ENCODE results near the gene FKBP5.

FKBP5 gene

GRCh38 chr6:35609588-35609987 lies 79.1 kb downstream of the FKBP5 start:
- Histone ChIP-seq H2BK5ac (ENCODE audit: low read length) (no peak overlapping the region), H3K27ac (ENCODE audit: low read depth, low read length) (no peak overlapping the region), H3K4me1 (ENCODE audit: control insufficient read depth, low read depth, low read length) (peaks cover 6% of the 10 kb centered on the region), H3K23ac (ENCODE audit: low read length) (no peak overlapping the region), H3K36me3 (ENCODE audit: control insufficient read depth, insufficient read depth, low read length) (no peaks in the 10 kb centered on the region), H3K79me2 (ENCODE audit: control insufficient read depth, insufficient read depth, low read length) (no peaks in the 10 kb centered on the region), H2AK5ac (ENCODE audit: low read length) (no peak overlapping the region), H3K79me1 (ENCODE audit: low read length) (no peaks in the 10 kb centered on the region), H3K27me3 (ENCODE audit: insufficient read depth, low read length, poor library complexity) (no peaks in the 10 kb centered on the region), H2BK15ac (replicated peaks; ENCODE audit: low read depth) (no peak overlapping the region), H4K8ac (ENCODE audit: low read depth, low read length) (no peak overlapping the region), H3K4me2 (ENCODE audit: low read length) (no peak overlapping the region), H3K56ac (ENCODE audit: low read length) (no peak overlapping the region), H3K9ac (ENCODE audit: low read length) (no peak overlapping the region), H3K18ac (ENCODE audit: low read length) (no peak overlapping the region), H2BK120ac (ENCODE audit: low read depth, low read length) (no peak overlapping the region), H3K4me3 (ENCODE audit: low read length) (no peak overlapping the region), H3K4ac (ENCODE audit: low read depth, low read length) (no peak overlapping the region), H4K5ac (ENCODE audit: low read length) (no peak overlapping the region)
- DNase-seq: no peak
- no CpG with 5 or more reads among the region's 1 CpG for WGBS (ENCODE audit: extremely low coverage, insufficient coverage, low lambda C conversion rate)

DNA sequence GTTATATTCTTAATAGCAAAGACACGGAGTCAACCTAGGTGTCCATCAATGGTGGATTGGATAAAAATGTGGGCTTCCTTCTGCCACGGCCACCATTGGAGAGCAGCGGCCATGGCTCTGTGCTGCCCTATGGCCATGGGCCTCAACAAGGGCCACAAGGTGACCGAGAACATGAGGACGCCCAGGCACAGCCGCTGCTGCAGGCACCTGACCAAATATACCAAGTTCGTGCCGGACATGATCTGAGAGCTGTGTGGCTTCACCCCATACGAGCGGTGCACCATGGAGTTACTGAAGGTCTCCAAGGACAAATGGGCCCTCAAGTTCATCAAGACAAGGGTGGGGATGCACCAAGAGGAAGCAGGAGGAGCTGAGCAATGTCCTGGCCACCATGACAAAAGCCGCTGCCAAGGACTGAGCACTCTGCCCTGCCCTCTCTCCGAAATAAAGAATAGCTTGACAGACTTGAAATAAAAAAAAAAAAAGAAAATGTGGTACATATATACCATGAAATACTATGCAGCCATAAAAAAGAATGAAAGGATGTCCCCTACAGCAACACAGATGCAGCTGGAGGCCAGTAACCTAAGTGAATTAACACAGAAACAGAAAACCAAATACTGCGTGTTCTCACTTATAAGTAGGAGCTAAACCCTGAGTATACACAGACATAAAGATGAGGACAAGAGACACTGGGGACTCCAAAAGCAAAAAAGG lies 81.0 kb downstream of the FKBP5 start:
- no peak overlapping the region for H3K27ac ChIP-seq (ENCODE audit: low read depth, low read length)
- H3K27me3 ChIP-seq (ENCODE audit: insufficient read depth, low read length, poor library complexity): no peaks in the 10 kb centered on the region
- H3K56ac ChIP-seq (ENCODE audit: low read length): no peak overlapping the region
- no peak overlapping the region for H4K8ac ChIP-seq (ENCODE audit: low read depth, low read length)
- no peaks in the 10 kb centered on the region for H3K79me2 ChIP-seq (ENCODE audit: control insufficient read depth, insufficient read depth, low read length)
- no peak overlapping the region for H3K23ac ChIP-seq (ENCODE audit: low read length)
- no peak overlapping the region for H3K4ac ChIP-seq (ENCODE audit: low read depth, low read length)
- H3K4me2 ChIP-seq (ENCODE audit: low read length): no peak overlapping the region
- peaks cover 6% of the 10 kb centered on the region for H3K4me1 ChIP-seq (ENCODE audit: control insufficient read depth, low read depth, low read length)
- no peak overlapping the region for H3K4me3 ChIP-seq (ENCODE audit: low read length)
- no CpG with 5 or more reads among the region's 13 CpGs for WGBS (ENCODE audit: extremely low coverage, insufficient coverage, low lambda C conversion rate)
- H2BK5ac ChIP-seq (ENCODE audit: low read length): no peak overlapping the region
- no peak overlapping the region for H2BK15ac ChIP-seq (replicated peaks; ENCODE audit: low read depth)
- H2AK5ac ChIP-seq (ENCODE audit: low read length): no peak overlapping the region
- no peak overlapping the region for H2BK120ac ChIP-seq (ENCODE audit: low read depth, low read length)
- H4K5ac ChIP-seq (ENCODE audit: low read length): no peak overlapping the region
- H3K9ac ChIP-seq (ENCODE audit: low read length): no peak overlapping the region
- no peak for DNase-seq
- no peak overlapping the region for H3K18ac ChIP-seq (ENCODE audit: low read length)
- no peaks in the 10 kb centered on the region for H3K36me3 ChIP-seq (ENCODE audit: control insufficient read depth, insufficient read depth, low read length)
- no peaks in the 10 kb centered on the region for H3K79me1 ChIP-seq (ENCODE audit: low read length)

DNA sequence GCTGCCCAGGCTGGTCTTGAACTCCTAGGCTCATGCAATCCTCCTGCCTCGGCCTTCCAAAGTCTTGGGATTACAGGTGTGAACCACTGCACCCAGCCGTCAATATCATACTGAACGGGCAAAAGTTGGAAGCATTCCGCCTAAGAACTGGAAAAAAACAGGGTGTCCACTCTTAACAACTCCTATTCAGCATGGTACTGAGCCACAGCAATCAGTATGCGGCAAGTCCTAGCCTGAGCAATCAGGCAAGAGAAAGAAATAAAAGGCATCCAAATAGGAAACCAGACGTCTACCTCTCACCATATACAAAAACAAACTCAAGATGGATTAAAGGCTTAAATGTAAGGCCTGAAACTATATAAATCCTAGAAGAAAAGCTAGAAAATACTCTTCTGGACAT lies 83.1 kb downstream of the FKBP5 start:
- Histone ChIP-seq H3K79me2 (ENCODE audit: control insufficient read depth, insufficient read depth, low read length) (no peaks in the 10 kb centered on the region), H2BK15ac (replicated peaks; ENCODE audit: low read depth) (no peak overlapping the region), H3K23ac (ENCODE audit: low read length) (no peak overlapping the region), H3K4me1 (ENCODE audit: control insufficient read depth, low read depth, low read length) (peaks cover 12% of the 10 kb centered on the region), H3K18ac (ENCODE audit: low read length) (no peak overlapping the region), H4K8ac (ENCODE audit: low read depth, low read length) (no peak overlapping the region), H2BK5ac (ENCODE audit: low read length) (no peak overlapping the region), H3K56ac (ENCODE audit: low read length) (no peak overlapping the region), H3K4ac (ENCODE audit: low read depth, low read length) (no peak overlapping the region), H3K27ac (ENCODE audit: low read depth, low read length) (no peak overlapping the region), H3K27me3 (ENCODE audit: insufficient read depth, low read length, poor library complexity) (no peaks in the 10 kb centered on the region), H3K9ac (ENCODE audit: low read length) (no peak overlapping the region), H3K4me3 (ENCODE audit: low read length) (no peak overlapping the region), H3K4me2 (ENCODE audit: low read length) (no peak overlapping the region), H3K79me1 (ENCODE audit: low read length) (no peaks in the 10 kb centered on the region), H2AK5ac (ENCODE audit: low read length) (no peak overlapping the region), H4K5ac (ENCODE audit: low read length) (no peak overlapping the region), H3K36me3 (ENCODE audit: control insufficient read depth, insufficient read depth, low read length) (no peaks in the 10 kb centered on the region), H2BK120ac (ENCODE audit: low read depth, low read length) (no peak overlapping the region)
- DNase-seq: no peak
- WGBS (ENCODE audit: extremely low coverage, insufficient coverage, low lambda C conversion rate): no CpG with 5 or more reads among the region's 6 CpGs

DNA sequence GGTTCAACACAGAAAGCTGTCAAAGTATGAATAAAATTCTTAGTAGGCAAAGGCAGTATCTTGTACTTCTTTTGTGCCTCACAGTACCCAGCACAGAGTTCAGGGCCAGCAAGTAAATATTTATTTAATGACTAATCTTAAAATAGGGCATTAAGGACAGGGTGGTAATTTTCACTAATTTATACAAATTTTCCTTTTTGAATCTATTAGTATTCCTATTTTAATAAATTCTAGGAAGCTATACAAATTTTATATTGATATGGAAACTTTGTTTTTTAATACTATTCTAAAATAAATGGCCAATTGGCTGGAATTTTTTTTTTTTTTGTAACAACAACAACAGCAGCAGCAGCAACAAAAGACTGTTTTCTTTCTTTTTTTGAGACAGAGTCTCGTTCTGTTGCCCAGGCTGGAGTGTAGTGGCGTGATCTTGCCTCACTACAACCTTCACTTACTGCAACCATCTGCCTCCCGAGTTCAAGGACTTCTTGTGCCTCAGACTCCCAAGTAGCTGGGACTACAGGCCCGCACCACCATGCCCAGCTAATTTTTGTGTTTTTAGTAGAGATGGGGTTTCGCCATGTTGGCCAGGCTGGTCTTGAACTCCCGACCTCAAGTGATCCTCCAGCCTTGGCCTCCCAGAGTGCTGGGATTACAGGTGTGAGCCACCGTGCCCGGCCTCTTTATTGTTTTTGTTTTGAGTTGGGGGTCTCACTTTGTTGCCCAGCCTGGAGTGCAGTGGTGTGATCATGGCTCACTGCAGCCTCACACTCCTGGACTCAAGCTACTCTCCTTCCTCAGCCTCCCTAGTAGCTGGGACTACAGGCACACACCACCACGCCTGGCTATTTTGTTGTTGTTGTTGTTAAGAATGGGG lies 85.2 kb downstream of the FKBP5 start:
- Histone ChIP-seq H4K8ac (ENCODE audit: low read depth, low read length) (no peak overlapping the region), H3K27ac (ENCODE audit: low read depth, low read length) (no peak overlapping the region), H3K27me3 (ENCODE audit: insufficient read depth, low read length, poor library complexity) (no peaks in the 10 kb centered on the region), H2BK120ac (ENCODE audit: low read depth, low read length) (no peak overlapping the region), H3K23ac (ENCODE audit: low read length) (no peak overlapping the region), H3K18ac (ENCODE audit: low read length) (no peak overlapping the region), H3K79me1 (ENCODE audit: low read length) (no peaks in the 10 kb centered on the region), H3K4me1 (ENCODE audit: control insufficient read depth, low read depth, low read length) (peaks cover 12% of the 10 kb centered on the region), H3K9ac (ENCODE audit: low read length) (no peak overlapping the region), H4K5ac (ENCODE audit: low read length) (no peak overlapping the region), H2BK15ac (replicated peaks; ENCODE audit: low read depth) (peak overlapping the region; percentile 36), H3K36me3 (ENCODE audit: control insufficient read depth, insufficient read depth, low read length) (no peaks in the 10 kb centered on the region), H3K79me2 (ENCODE audit: control insufficient read depth, insufficient read depth, low read length) (no peaks in the 10 kb centered on the region), H3K4ac (ENCODE audit: low read depth, low read length) (no peak overlapping the region), H3K56ac (ENCODE audit: low read length) (no peak overlapping the region), H2AK5ac (ENCODE audit: low read length) (no peak overlapping the region), H3K4me2 (ENCODE audit: low read length) (no peak overlapping the region), H3K4me3 (ENCODE audit: low read length) (no peak overlapping the region), H2BK5ac (ENCODE audit: low read length) (no peak overlapping the region)
- WGBS (ENCODE audit: extremely low coverage, insufficient coverage, low lambda C conversion rate): no CpG with 5 or more reads among the region's 9 CpGs
- DNase-seq: no peak

DNA sequence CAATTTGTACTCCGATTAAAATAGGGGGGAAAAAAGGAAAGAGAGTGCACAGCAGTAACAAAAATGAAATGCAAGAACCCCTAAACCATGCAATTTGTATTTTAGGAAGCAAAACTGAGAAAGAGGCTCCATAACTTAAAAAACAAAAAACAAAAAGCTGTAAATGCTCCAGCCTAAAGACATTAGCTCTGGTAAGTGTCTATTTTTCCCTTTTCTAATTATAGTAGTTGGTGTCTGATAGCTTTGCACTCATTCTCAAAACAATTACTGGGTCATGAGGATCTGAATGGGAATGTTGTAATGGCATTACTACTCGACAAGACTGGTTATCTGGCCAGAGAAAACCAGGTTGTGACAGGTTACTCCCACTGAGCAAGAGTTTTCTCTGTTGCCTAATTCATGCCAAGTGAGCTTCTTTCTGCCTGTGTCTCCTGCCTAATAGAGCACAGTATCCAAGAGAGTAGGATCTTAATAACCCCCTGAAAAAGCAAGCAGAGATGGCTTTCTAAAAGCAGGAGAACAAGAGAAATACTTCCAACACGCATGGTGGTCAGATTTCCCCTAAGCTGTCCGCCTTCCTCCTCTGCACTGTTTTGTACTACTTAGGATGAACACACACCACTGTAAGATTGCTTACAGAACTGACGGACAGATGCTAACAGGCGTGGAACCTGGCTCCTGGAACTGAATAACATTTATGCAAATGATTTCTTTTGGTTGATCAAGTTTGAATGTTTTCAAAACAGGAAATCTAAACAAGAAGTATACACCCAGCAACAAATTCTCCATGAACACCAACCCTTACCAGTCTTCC lies 86.4 kb downstream of the FKBP5 start:
- no peak overlapping the region for H4K5ac ChIP-seq (ENCODE audit: low read length)
- H2BK15ac ChIP-seq (replicated peaks; ENCODE audit: low read depth): no peak overlapping the region
- H3K4me3 ChIP-seq (ENCODE audit: low read length): no peak overlapping the region
- peak overlapping the region; percentile 42 for H3K9ac ChIP-seq (ENCODE audit: low read length)
- H2AK5ac ChIP-seq (ENCODE audit: low read length): no peak overlapping the region
- no peak overlapping the region for H3K4me2 ChIP-seq (ENCODE audit: low read length)
- no peak overlapping the region for H3K4ac ChIP-seq (ENCODE audit: low read depth, low read length)
- H3K79me2 ChIP-seq (ENCODE audit: control insufficient read depth, insufficient read depth, low read length): no peaks in the 10 kb centered on the region
- H3K27me3 ChIP-seq (ENCODE audit: insufficient read depth, low read length, poor library complexity): no peaks in the 10 kb centered on the region
- no peaks in the 10 kb centered on the region for H3K36me3 ChIP-seq (ENCODE audit: control insufficient read depth, insufficient read depth, low read length)
- DNase-seq: peak; percentile 48
- no peak overlapping the region for H2BK120ac ChIP-seq (ENCODE audit: low read depth, low read length)
- no peak overlapping the region for H3K27ac ChIP-seq (ENCODE audit: low read depth, low read length)
- peak overlapping the region; percentile 69 for H3K56ac ChIP-seq (ENCODE audit: low read length)
- no peaks in the 10 kb centered on the region for H3K79me1 ChIP-seq (ENCODE audit: low read length)
- no peak overlapping the region for H4K8ac ChIP-seq (ENCODE audit: low read depth, low read length)
- no peak overlapping the region for H3K23ac ChIP-seq (ENCODE audit: low read length)
- peaks cover 12% of the 10 kb centered on the region for H3K4me1 ChIP-seq (ENCODE audit: control insufficient read depth, low read depth, low read length)
- peak overlapping the region; percentile 39 for H3K18ac ChIP-seq (ENCODE audit: low read length)
- peak overlapping the region; percentile 51 for H2BK5ac ChIP-seq (ENCODE audit: low read length)
- WGBS (ENCODE audit: extremely low coverage, insufficient coverage, low lambda C conversion rate): no CpG with 5 or more reads among the region's 6 CpGs
